ENCODE data around the gene TMC3.

DNA sequence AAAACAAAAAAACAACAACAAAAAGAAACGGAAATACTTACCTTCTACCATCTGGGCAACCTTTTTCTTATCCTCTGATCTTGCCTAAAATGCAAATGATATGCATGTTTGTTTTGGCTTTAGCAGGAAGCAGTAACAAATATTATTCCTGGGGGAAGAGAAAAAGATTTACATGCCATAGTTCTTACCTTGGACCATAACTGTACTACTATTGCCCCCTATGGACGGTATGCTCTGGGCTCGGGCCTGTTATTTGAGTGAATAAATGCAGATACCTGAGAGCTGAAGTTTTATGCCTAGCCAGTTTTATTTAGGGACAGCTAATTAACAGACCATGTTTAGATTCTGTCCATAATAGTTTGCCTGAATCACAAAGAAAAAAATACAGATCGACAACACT, 37.4 kb downstream of the TMC3 start:
- TF ChIP-seq EZH2phosphoT487 (IDR thresholded peaks at IDR 0.05; ENCODE audit: insufficient read depth, low read depth) = no peak
- no peak for TF ChIP-seq EZH2 (IDR thresholded peaks at IDR 0.05; ENCODE audit: insufficient read depth, poor library complexity, severe bottlenecking)
